ENCODE data around the gene CEACAM8. TPM values are rescaled to one million over a fixed set of nuclear protein-coding genes. Genes with fewer than 3 reads are reported as not detected.

CEACAM8 gene
- total RNA-seq, 4 donors from 2014 or later = 0.17 TPM; not detected in 3

DNA sequence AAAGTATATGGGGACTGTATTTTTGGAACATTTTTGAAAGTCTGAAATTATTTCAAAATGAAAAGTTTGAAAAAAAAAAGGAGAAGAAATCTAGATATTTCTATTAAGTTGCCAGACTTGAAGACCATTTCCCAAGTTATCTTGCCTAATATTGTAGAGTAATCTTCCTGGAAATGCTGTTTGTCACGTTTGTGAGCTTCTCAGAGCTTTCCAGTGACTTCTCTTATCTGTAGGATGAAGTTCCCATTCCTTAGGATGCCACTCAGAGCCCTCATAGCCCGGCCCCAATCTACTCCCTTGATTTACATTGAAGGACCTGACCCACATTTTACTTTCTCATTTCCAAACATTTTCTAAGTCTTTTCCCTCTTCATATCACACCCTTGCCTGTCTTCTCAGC lies 23.6 kb downstream of the CEACAM8 start:
- WGBS = 58% methylated on average over 2 of the region's 2 CpGs
- intact Hi-C loops (cut with DNase I) = no loop called here

GRCh38 chr19:42569193-42569592 lies 25.5 kb downstream of the CEACAM8 start:
- no peak for DNase-seq (ENCODE audit: extremely low spot score)
- TF ChIP-seq POLR2A (IDR thresholded peaks at IDR 0.05; ENCODE audit: low read depth) = no peak
- no peak for TF ChIP-seq CTCF (IDR thresholded peaks at IDR 0.05)
- no peak for TF ChIP-seq POLR2AphosphoS5 (IDR thresholded peaks at IDR 0.05)
- H3K36me3 ChIP-seq = no peaks in the 10 kb centered on the region
- H3K27me3 ChIP-seq = peaks cover 0 to 7% (median 0%) of the 10 kb centered on the region in 4 donors
- peaks cover 1 to 6% (median 4%) of the 10 kb centered on the region in 4 donors for H3K4me1 ChIP-seq
- WGBS = 63% methylated on average over 2 of the region's 2 CpGs
- H3K9me3 ChIP-seq = no peaks in the 10 kb centered on the region
- no peak overlapping the region for H3K27ac ChIP-seq (replicated peaks in 1 of 4)
- H3K4me3 ChIP-seq = no peak overlapping the region
- intact Hi-C loops (cut with DNase I) = no loop called here

More for the DNA sequence above, 23.6 kb downstream of the CEACAM8 start:
- Histone ChIP-seq H3K9me3 (no peaks in the 10 kb centered on the region), H3K27me3 (peaks cover 0 to 7% (median 0%) of the 10 kb centered on the region in 4 donors), H3K36me3 (no peaks in the 10 kb centered on the region), H3K4me3 (no peak overlapping the region), H3K4me1 (peaks cover 0 to 5% (median 4%) of the 10 kb centered on the region in 4 donors), H3K27ac (replicated peaks in 1 of 4) (no peak overlapping the region)
- TF ChIP-seq EP300 (IDR thresholded peaks at IDR 0.05) = no peak
- TF ChIP-seq POLR2A (IDR thresholded peaks at IDR 0.05; ENCODE audit: low read depth) = no peak
- no peak for TF ChIP-seq CTCF (IDR thresholded peaks at IDR 0.05)
- TF ChIP-seq POLR2AphosphoS5 (IDR thresholded peaks at IDR 0.05) = no peak
- DNase-seq (ENCODE audit: extremely low spot score) = no peak

- TF ChIP-seq POLR2AphosphoS5 (IDR thresholded peaks at IDR 0.05) (no peak), EP300 (IDR thresholded peaks at IDR 0.05) (no peak), POLR2A (IDR thresholded peaks at IDR 0.05; ENCODE audit: low read depth) (no peak), CTCF (IDR thresholded peaks at IDR 0.05) (no peak)
- WGBS = 60% methylated on average over 4 of the region's 4 CpGs
- Histone ChIP-seq H3K4me1 (peaks cover 6 to 14% (median 9%) of the 10 kb centered on the region in 4 donors), H3K27me3 (peaks cover 0 to 7% (median 0%) of the 10 kb centered on the region in 4 donors), H3K9me3 (no peaks in the 10 kb centered on the region), H3K27ac (replicated peaks in 1 of 4) (no peak overlapping the region), H3K4me3 (no peak overlapping the region), H3K36me3 (no peaks in the 10 kb centered on the region)
- no peak for DNase-seq (ENCODE audit: extremely low spot score)
- intact Hi-C loops (cut with DNase I) = no loop called here
These were observed 26.7 kb downstream of the CEACAM8 start for GRCh38 chr19:42568006-42568405.

DNA sequence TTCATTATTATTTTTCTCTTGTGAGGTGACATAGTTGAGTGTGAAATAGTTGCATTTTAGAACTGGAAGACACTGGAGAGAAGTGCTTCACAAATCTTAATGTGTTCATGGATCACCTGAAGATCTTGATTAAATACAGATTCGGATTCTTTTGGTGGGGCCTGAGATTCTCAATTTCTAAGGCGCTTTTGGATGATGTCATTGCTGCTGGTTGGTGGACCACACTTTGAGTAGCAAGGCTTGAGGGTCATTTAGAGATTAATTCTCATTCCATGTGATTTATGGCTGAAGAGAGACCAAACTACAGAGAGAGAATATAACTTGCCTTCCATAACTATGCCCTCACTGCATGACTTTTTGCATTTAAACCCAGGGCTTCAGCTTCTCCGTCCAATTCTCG lies 27.2 kb downstream of the CEACAM8 start:
- TF ChIP-seq POLR2AphosphoS5 (IDR thresholded peaks at IDR 0.05) (no peak), POLR2A (IDR thresholded peaks at IDR 0.05; ENCODE audit: low read depth) (no peak), EP300 (IDR thresholded peaks at IDR 0.05) (no peak), CTCF (IDR thresholded peaks at IDR 0.05) (no peak)
- intact Hi-C loops (cut with DNase I) = no loop called here
- H3K9me3 ChIP-seq = no peaks in the 10 kb centered on the region
- no peaks in the 10 kb centered on the region for H3K36me3 ChIP-seq
- no peak overlapping the region for H3K27ac ChIP-seq (replicated peaks in 1 of 4)
- peaks cover 6 to 14% (median 9%) of the 10 kb centered on the region in 4 donors for H3K4me1 ChIP-seq
- no peak for DNase-seq (ENCODE audit: extremely low spot score)
- H3K27me3 ChIP-seq = peaks cover 0 to 7% (median 0%) of the 10 kb centered on the region in 4 donors
- no peak overlapping the region for H3K4me3 ChIP-seq
- WGBS = 91% methylated on average over 4 of the region's 4 CpGs
